Left ventricle myocardium superior (tissue), 1 donor: ENCODE data around the gene IFI44. TPM values are rescaled to one million over a fixed set of nuclear protein-coding genes. Genes with fewer than 3 reads are reported as not detected.

Experiments
- ATAC-seq: fragments of 200-7000 bp; cut with Tn5 transposase; one replicate; pipeline ENCODE4 v1.9.1; 2020; ENCODE audit warnings: mild to moderate bottlenecking, moderate library complexity
- DNase-seq: peaks from one replicate; pipeline ENCODE4 v3.0.0-alpha.2; 2020
- intact Hi-C: fragments of 100-400 bp; cut with micrococcal nuclease; formaldehyde crosslinking; loops from one replicate; pipeline ENCODE4 v1.11.0; 2022
- total RNA-seq: library from RNA; stranded (reverse); fragmentation: NEBNext Ultra II Directional; extraction: Animal tissue kit (Norgen Biotek cat#: 25700); gene quantifications from one replicate; pipeline ENCODE4 v1.2.1, GENCODE V29; 2021
- donor health status: DM: no; HTN: yes; CAD: no; lungs with severe emphysema.

Gene IFI44
- total RNA-seq, 1 donor from 2014 or later: 8.0 TPM

DNA sequence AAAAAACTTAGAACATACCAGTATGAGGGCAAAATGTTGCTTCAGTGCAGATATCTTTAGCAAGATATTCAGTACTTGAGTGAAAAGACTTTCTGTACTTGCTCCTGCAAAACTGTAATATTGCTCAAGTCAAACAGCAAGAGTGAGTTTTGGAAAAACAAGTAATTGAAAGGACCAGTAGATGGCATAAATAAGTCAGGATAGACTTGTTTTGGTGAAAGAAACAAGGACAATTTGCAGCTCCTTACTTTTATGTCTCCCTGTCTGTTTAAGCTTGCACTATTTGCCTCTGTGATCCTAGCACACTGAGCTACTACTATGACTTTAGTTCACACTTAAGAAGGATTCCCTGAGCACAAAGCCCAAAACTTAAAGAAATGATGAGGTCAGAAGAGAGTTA is 39.1 kb downstream of the IFI44 start:
- intact Hi-C loops: no loop called here
- DNase-seq (no peak), ATAC-seq (no peak)

DNA sequence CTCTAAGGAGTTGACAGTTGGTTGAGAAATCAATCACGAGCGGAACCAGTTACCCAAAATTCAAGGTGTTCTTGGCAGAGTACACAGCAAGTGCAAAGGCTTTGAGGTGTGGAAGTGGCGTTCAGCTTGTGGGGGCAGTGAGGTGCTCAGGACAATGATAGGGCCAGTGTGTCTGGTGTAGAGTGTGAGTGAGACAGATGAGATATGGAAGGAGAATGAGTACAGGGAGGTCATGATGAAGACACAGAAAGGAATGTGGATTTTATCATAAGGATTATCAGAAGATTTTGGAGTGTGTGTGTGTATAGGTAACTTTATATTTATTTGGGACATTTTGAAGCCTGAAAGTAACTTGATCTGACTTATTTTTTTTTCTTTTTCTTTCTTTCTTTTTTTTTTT is 40.9 kb downstream of the IFI44 start:
- intact Hi-C loops: no loop called here
- ATAC-seq: no peak

DNA sequence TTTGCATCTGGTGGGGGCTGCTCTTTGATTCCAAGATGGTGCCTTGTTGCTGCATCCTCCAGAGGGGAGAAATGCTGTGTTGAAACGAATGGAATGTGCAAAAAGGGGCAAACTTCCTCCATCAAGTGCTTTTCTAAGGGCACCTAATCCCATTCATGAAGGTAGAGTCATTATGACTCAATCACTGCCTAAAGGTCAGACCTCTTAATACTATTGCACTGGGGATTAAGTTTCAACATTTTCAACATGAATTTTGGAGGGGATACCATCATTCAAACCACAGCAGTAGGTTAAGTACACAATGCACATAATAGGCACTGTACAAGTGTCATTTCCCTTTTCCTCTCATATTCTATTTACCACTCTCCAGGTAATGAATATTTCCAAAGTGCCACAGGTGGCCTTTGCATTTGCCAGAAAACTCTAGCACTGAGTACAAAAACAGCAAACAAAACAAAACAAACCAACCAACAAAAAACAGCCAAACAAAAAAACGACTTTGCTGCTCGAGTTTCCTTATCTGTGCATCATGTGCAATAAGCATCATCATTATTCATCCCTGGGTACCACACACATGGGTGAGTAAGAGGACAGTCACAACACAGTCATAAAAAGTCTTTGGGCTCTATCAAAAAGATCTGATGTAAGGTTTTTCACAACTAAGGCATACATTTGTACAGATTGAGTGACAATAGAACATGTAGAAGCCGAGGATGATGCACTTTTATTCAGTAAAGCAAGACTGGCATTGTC is 42.5 kb downstream of the IFI44 start:
- ATAC-seq (no peak), DNase-seq (no peak)
- intact Hi-C loops: no loop called here

More for the DNA sequence above, 40.9 kb downstream of the IFI44 start:
- DNase-seq: no peak

DNA sequence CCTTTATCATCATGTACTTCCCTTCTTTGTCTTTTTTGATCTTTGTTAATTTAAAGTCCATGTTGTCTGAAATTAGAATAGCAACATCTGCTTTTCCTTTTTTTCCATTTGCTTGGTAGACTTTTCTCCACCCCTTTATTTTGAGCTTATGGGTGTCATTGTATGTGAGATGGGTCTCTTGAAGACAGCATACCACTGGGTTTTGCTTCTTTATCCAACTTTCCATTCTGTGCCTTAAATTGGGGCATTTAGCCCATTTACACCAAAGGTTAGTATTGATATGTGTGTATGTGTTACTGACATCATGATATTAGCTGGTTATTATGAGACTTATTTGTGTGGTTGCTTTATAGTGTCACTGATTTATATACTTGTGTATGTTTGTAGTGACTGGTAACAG is 50.2 kb downstream of the IFI44 start:
- no peak for DNase-seq
- ATAC-seq: no peak
- intact Hi-C loops: no loop called here

DNA sequence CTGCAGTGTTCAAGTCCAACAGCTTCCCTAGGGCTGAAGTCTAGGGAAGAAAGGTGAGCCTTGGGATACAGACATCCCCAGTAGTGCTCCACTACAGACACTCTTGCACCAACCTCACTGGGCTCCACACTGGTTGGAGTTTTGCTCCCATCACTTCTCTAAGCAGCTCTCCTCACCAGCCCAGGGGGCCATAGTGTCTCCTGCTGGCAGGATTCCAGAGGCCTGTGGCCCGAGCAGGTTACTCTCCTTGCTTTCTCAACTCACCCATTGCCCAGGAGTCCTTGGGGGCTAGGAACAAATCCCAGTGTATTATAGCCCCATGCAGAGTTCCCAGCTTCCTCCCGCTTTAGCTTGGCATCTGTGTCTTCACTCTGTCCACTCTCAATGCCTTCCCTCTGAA is 52.8 kb downstream of the IFI44 start:
- DNase-seq: no peak

DNA sequence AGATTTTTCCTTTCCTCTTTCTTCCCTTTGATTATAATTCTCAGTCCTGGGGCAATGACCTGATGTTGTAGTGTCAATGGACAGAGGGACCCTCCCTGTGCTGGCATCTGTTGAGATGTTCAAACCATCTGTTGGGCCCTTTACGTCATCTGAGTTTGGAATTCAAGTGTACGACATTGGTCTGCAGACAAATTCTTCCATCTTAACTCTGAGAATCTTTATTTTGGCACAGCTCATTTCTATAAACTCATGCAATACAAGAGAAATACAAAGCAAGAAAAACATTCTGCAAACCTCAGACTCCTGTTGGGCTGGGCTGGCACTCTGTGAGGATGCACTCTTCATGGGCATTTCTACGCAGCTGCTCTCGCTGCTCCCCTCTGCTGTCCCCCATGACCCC is 54.2 kb downstream of the IFI44 start:
- intact Hi-C loops: no loop called here
- no peak for DNase-seq
- no peak for ATAC-seq

More for the DNA sequence above, 52.8 kb downstream of the IFI44 start:
- intact Hi-C loops: no loop called here
- ATAC-seq: no peak

DNA sequence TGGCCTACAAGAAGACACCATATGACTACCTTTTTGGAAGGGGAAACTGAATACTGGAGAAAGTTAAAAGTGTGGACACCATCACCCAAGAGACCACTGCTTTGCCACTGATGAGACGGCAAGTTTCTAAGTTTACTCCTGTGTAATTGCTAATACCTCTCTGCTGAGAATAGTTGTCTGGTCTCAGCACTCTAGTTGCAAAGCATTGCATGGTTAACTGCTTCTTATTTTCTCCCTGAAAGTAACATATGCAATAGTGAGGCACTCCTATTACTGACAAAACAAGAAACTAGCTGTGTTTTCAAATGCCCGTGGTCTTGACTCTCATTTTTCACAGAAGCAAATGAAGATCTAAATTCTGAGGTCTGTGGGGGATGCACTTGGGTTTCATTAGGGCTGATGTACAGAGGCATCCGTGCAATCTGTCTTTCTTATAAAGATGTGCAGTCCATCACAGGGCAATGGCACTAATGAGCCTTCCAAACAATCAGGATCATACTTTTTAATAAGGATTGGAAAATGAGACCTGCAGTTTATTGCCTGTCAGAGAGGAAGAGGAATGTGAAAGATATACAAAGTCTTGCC is 62.9 kb downstream of the IFI44 start:
- no peak for ATAC-seq
- no peak for DNase-seq
- intact Hi-C loops: no loop called here

DNA sequence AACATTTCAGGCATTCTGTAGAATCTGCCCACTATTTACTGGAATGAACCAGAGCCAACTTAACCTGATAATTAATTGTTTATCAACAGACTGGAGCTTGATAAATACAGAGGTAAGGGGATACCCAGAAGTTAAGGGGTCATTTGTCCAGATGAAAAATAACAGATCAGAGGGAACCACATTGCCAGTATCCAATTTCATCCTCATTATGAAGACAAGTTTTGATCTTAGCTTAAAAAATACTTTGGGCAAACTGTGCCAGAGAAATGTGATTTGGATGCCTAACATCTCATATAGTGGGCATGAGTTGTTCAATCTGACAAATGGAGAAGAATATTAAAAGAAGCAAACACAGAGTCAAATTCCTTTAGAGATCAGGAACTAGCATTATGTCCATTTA is 63.7 kb downstream of the IFI44 start:
- DNase-seq: no peak
- ATAC-seq: no peak
- intact Hi-C loops: no loop called here

Other genes starting within 250 kb of the IFI44 start
- 1.3 TPM for gene PTGFR, start 158.9 kb upstream of the IFI44 start, total RNA-seq
- gene IFI44L, start 29.4 kb upstream of the IFI44 start, total RNA-seq: 6.5 TPM